HepG2 (cell line): Measurements from ENCODE around the gene NUP54. TPM values are rescaled to one million over a fixed set of nuclear protein-coding genes. Genes with fewer than 3 reads are reported as not detected.

ENCODE experiments used
- ARNT2 ChIP-seq: sonication (generic); formaldehyde crosslinking; IDR thresholded peaks from 2 replicates; pipeline ENCODE4 v1.8.0; 2022; ENCODE audit warnings: mild to moderate bottlenecking, low read depth, missing genetic modification reagents, moderate library complexity
- ATF1 ChIP-seq: IDR thresholded peaks from 2 replicates; pipeline ENCODE4 v1.6.1; 2016; ENCODE audit warnings: mild to moderate bottlenecking, control low read depth
- CBX1 ChIP-seq: IDR thresholded peaks from one replicate; pipeline ENCODE4 v1.6.1; 2016; ENCODE audit warnings: antibody characterized with exemption, low read depth
- CREBL2 ChIP-seq: sonication (generic); formaldehyde crosslinking; IDR thresholded peaks from 2 replicates; pipeline ENCODE4 v1.8.1; 2023; ENCODE audit warnings: missing genetic modification reagents, mild to moderate bottlenecking, borderline replicate concordance
- CSRNP2 ChIP-seq: sonication (generic); formaldehyde crosslinking; conservative IDR thresholded peaks from 2 replicates; pipeline ENCODE4 v1.8.0; 2022; ENCODE audit warnings: low read depth, missing genetic modification reagents
- EP300 ChIP-seq, 3 experiments: sonication (generic) in 1 of 3; formaldehyde crosslinking in 1 of 3; IDR thresholded peaks; 2 replicates each; pipeline versions ENCODE4 v1.5.1 to v1.6.1; 2011 to 2020; ENCODE audit warnings: low read depth in 2 of 3, low read length in 2 of 3, borderline replicate concordance in 1 of 3, improper control_type of control experiment in 1 of 3, mild to moderate bottlenecking in 1 of 3, missing genetic modification reagents in 1 of 3, moderate library complexity in 1 of 3
- FOXA1 ChIP-seq, 2 experiments: fragments of 450-650 bp in 1 of 2; sonication (generic) in 1 of 2; formaldehyde crosslinking in 1 of 2; IDR thresholded peaks; 2 replicates each; pipeline versions ENCODE4 v1.4.0 to v1.6.1; 2016 to 2020; ENCODE audit warnings: missing genetic modification reagents in 1 of 2
- FOXC1 ChIP-seq: sonication (generic); formaldehyde crosslinking; IDR thresholded peaks from 2 replicates; pipeline ENCODE4 v1.8.0; 2022; ENCODE audit warnings: mild to moderate bottlenecking, missing genetic modification reagents, borderline replicate concordance
- JARID2 ChIP-seq: sonication (generic); formaldehyde crosslinking; IDR thresholded peaks from 2 replicates; pipeline ENCODE4 v1.8.1; 2023; ENCODE audit warnings: missing genetic modification reagents, inconsistent platforms; ENCODE audit not compliant: insufficient replicate concordance
- NFIC ChIP-seq: IDR thresholded peaks from 2 replicates; pipeline ENCODE4 v1.6.1; 2012; ENCODE audit warnings: mild to moderate bottlenecking, low read length, inconsistent platforms
- RBFOX2 ChIP-seq: fragments of 200-400 bp; formaldehyde crosslinking; IDR thresholded peaks from 2 replicates; pipeline ENCODE4 v1.6.1; 2017; ENCODE audit warnings: low read depth, mild to moderate bottlenecking, low read length
- SIX4 ChIP-seq: sonication (generic); formaldehyde crosslinking; IDR thresholded peaks from 2 replicates; pipeline ENCODE4 v1.4.0; 2020; ENCODE audit warnings: missing genetic modification reagents
- SMC3 ChIP-seq: IDR thresholded peaks from 2 replicates; pipeline ENCODE4 v1.6.1; 2011; ENCODE audit warnings: low read length, improper control_type of control experiment
- ZBTB26 ChIP-seq: IDR thresholded peaks from 2 replicates; pipeline ENCODE4 v1.6.1; 2016; ENCODE audit warnings: missing compliant biosample characterization, missing genetic modification reagents, borderline replicate concordance
- ZBTB39 ChIP-seq: sonication (generic); formaldehyde crosslinking; IDR thresholded peaks from 2 replicates; pipeline ENCODE4 v1.5.0; 2020; ENCODE audit warnings: missing genetic modification reagents
- ZNF576 ChIP-seq: sonication (generic); formaldehyde crosslinking; IDR thresholded peaks from 2 replicates; pipeline ENCODE4 v1.4.0; 2020; ENCODE audit warnings: mild to moderate bottlenecking, missing genetic modification reagents
- ZNF580 ChIP-seq: IDR thresholded peaks from 2 replicates; pipeline ENCODE4 v1.6.1; 2016; ENCODE audit warnings: low read depth, borderline replicate concordance
- ZNF589 ChIP-seq: sonication (generic); formaldehyde crosslinking; conservative IDR thresholded peaks from 2 replicates; pipeline ENCODE4 v1.8.0; 2022; ENCODE audit warnings: mild to moderate bottlenecking, moderate library complexity, missing genetic modification reagents
- ZNF784 ChIP-seq: sonication (generic); formaldehyde crosslinking; IDR thresholded peaks from 2 replicates; pipeline ENCODE4 v1.5.1; 2020; ENCODE audit warnings: missing genetic modification reagents, mild to moderate bottlenecking, borderline replicate concordance
- ZSCAN9 ChIP-seq: IDR thresholded peaks from 2 replicates; pipeline ENCODE4 v1.6.1; 2016; ENCODE audit warnings: borderline replicate concordance
- polyA plus RNA-seq, 8 experiments: library from polyadenylated mRNA; depleted of rRNA in 3 of 8; stranded (reverse) in 7 of 8; unstranded in 1 of 8; fragments of >200 nt; fragmentation: Illumina TruSeq in 4 of 8; extraction: Trizol in 4 of 8; gene quantifications; 2 replicates each; pipeline versions ENCODE4 v1.2.1 to v1.2.3, GENCODE V29; 2011 to 2016; ENCODE audit warnings: low read depth in 4 of 8, missing spikeins in 1 of 8, mixed read lengths in 1 of 8; ENCODE audit not compliant: insufficient read depth in 1 of 8
- total RNA-seq, 5 experiments: library from RNA; depleted of rRNA; stranded (reverse); fragments of >200 nt; fragmentation: Illumina TruSeq; extraction: Trizol; gene quantifications; 2 replicates each; pipeline ENCODE4 v1.2.3, GENCODE V29; 2016; ENCODE audit warnings: low read depth in 1 of 5

NUP54 gene
- total and polyA plus RNA-seq, 2 of the 13 experiments (the other 11 are each of a cell fraction or from before 2014, with no cell fraction given) = 36.1 to 69.3 TPM

GRCh38 chr4:76087007-76087769 lies 61.0 kb downstream of the NUP54 start (continued):
- TF ChIP-seq ZBTB26 (CRISPR knock-in tag) (no peak), FOXA1 (IDR thresholded peaks at IDR 0.05) (no peak), FOXA1 (CRISPR knock-in tag; IDR thresholded peaks at IDR 0.05) (peak; percentile 88), FOXC1 (peak; percentile 26; the same call in 1 of the 2 replicates), ZNF589 (CRISPR knock-in tag) (no peak), CREBL2 (CRISPR knock-in tag) (no peak), ARNT2 (CRISPR knock-in tag) (no peak), ATF1 (CRISPR knock-in tag) (no peak), SIX4 (CRISPR knock-in tag) (no peak), JARID2 (CRISPR knock-in tag) (no peak), NFIC (no peak), SMC3 (peak; percentile 37; the same call in 1 of the 2 replicates), ZNF580 (CRISPR knock-in tag) (peak; percentile 58; the same call in 1 of the 2 replicates), ZNF576 (CRISPR knock-in tag) (no peak), EP300 (IDR thresholded peaks at IDR 0.05; ENCODE audit: low read depth in 2 of 2, low read length in 2 of 2) (no peak), EP300 (CRISPR knock-in tag; IDR thresholded peaks at IDR 0.05; ENCODE audit: borderline replicate concordance) (no peak), ZSCAN9 (CRISPR knock-in tag) (0 out of 2 replicates have a peak, but pooled peaks have one; percentile 47), CBX1 (no peak), ZNF784 (no peak), RBFOX2 (no peak), ZBTB39 (no peak), CSRNP2 (CRISPR knock-in tag) (no peak)
